HCT116 (cell line): ENCODE results near the gene TENM3. TPM values are rescaled to one million over a fixed set of nuclear protein-coding genes. Genes with fewer than 3 reads are reported as not detected.

Experiments used
- ATAC-seq: fragments of 200-7000 bp; cut with Tn5 transposase; 2 replicates; pipeline ENCODE4 v1.9.1; 2020; ENCODE audit warnings: mild to moderate bottlenecking, moderate library complexity
- BruUV-seq: library from RNA; stranded (reverse); fragments of 400-500 nt; replicated peaks from 2 replicates; lab custom pipeline; 2021; lab: Mats Ljungman, UMichigan
- CTCF ChIA-PET: fragments of 300-600 bp; sonication (Branson Sonifier 250); formaldehyde crosslinking; loops from one replicate; lab custom pipeline; 2021; ENCODE audit warnings: antibody characterized with exemption; lab: Charles Lee
- POLR2A ChIA-PET: fragments of 300-600, 350-600 bp; sonication (Branson Sonifier 250); formaldehyde crosslinking; loops from one replicate; lab custom pipeline; 2021; ENCODE audit warnings: antibody characterized with exemption; lab: Charles Lee
- RAD21 ChIA-PET, 2 experiments: fragments of 300-600 bp; sonication (Branson Sonifier 250); formaldehyde crosslinking; loops; one replicate each; lab custom pipeline; 2023; ENCODE audit warnings: low total read pairs in 2 of 2; ENCODE audit not compliant: uncharacterized antibody in 2 of 2, unreplicated experiment in 2 of 2, low non-redundant PET in 1 of 2; lab: Charles Lee
- DNase-seq: peaks from one replicate; pipeline ENCODE4 v3.0.0-alpha.2; 2010; ENCODE audit warnings: low read depth, low spot score
- H2AFZ ChIP-seq: fragments of 200-600 bp; shearing (Covaris generic), sonication (generic); 2 replicates; pipeline ENCODE4 v1.6.1; 2017; ENCODE audit warnings: low read depth, mixed run types, mixed read lengths, antibody characterized with exemption, low read length; ENCODE audit not compliant: poor library complexity, severe bottlenecking
- H3K27ac ChIP-seq: 2 replicates; pipeline ENCODE4 v1.5.1; 2012; ENCODE audit warnings: low read depth, low read length
- H3K27me3 ChIP-seq: fragments of 200-600 bp; sonication (generic); 2 replicates; pipeline ENCODE4 v1.6.1; 2016; ENCODE audit warnings: mixed run types, low read length, mixed read lengths; ENCODE audit not compliant: insufficient read depth
- H3K36me3 ChIP-seq, 2 experiments: fragments of 200-500 bp in 1 of 2; fragments of 200-600 bp in 1 of 2; sonication (Bioruptor generic) in 1 of 2; sonication (generic) in 1 of 2; 2 replicates each; pipeline versions ENCODE4 v1.5.1 to v1.6.1; 2014 to 2016; ENCODE audit warnings: low read length in 2 of 2, inconsistent platforms in 1 of 2, mixed read lengths in 1 of 2, mixed run types in 1 of 2; ENCODE audit not compliant: insufficient read depth in 2 of 2, control insufficient read depth in 1 of 2
- H3K4me1 ChIP-seq, 2 experiments: fragments of 200-600 bp in 1 of 2; sonication (generic) in 1 of 2; 2 replicates each; pipeline versions ENCODE4 v1.5.1 to v1.6.1; 2012 to 2017; ENCODE audit warnings: low read length in 2 of 2, inconsistent platforms in 1 of 2, mild to moderate bottlenecking in 1 of 2, mixed read lengths in 1 of 2, mixed run types in 1 of 2, moderate library complexity in 1 of 2; ENCODE audit not compliant: insufficient read depth in 2 of 2, control insufficient read depth in 1 of 2
- H3K4me2 ChIP-seq: fragments of 200-600 bp; sonication (generic); 2 replicates; pipeline ENCODE4 v1.6.1; 2017; ENCODE audit warnings: mixed run types, low read length, mixed read lengths
- H3K4me3 ChIP-seq, 2 experiments: fragments of 200-600 bp in 1 of 2; sonication (generic) in 1 of 2; replicated peaks in 1 of 2; 2 replicates each; pipeline ENCODE4 v1.5.1; 2011 to 2016; ENCODE audit warnings: low read length in 2 of 2, control low read depth in 1 of 2, low read depth in 1 of 2, mild to moderate bottlenecking in 1 of 2, mixed read lengths in 1 of 2, mixed run types in 1 of 2
- H3K79me2 ChIP-seq: fragments of 200-600 bp; sonication (generic); 2 replicates; pipeline ENCODE4 v1.6.1; 2017; ENCODE audit warnings: mild to moderate bottlenecking, mixed run types, low read length, moderate library complexity, mixed read lengths; ENCODE audit not compliant: insufficient read depth
- H3K9ac ChIP-seq: fragments of 200-600 bp; sonication (generic); 2 replicates; pipeline ENCODE4 v1.6.1; 2016; ENCODE audit warnings: low read length, mixed read lengths
- H3K9me2 ChIP-seq: fragments of 200-600 bp; sonication (generic), shearing (Covaris generic); 2 replicates; pipeline ENCODE4 v1.6.1; 2017; ENCODE audit warnings: mixed run types, mild to moderate bottlenecking, moderate library complexity; ENCODE audit not compliant: insufficient read depth
- H3K9me3 ChIP-seq, 2 experiments: fragments of 200-500 bp in 1 of 2; fragments of 200-600 bp in 1 of 2; sonication (Bioruptor generic) in 1 of 2; sonication (generic) in 1 of 2; 2 replicates each; pipeline ENCODE4 v1.6.1; 2014 to 2017; ENCODE audit warnings: low read length in 2 of 2, mixed read lengths in 2 of 2, inconsistent platforms in 1 of 2, low read depth in 1 of 2, mild to moderate bottlenecking in 1 of 2, mixed run types in 1 of 2, moderate library complexity in 1 of 2; ENCODE audit not compliant: control insufficient read depth in 1 of 2, insufficient read depth in 1 of 2
- H4K20me1 ChIP-seq: fragments of 200-600 bp; sonication (generic), shearing (Covaris generic); 2 replicates; pipeline ENCODE4 v1.6.1; 2017; ENCODE audit warnings: mixed run types, mild to moderate bottlenecking, moderate library complexity; ENCODE audit not compliant: insufficient read depth
- ATF3 ChIP-seq: IDR thresholded peaks from 2 replicates; pipeline ENCODE4 v1.6.1; 2012
- CBX3 ChIP-seq: IDR thresholded peaks from 2 replicates; pipeline ENCODE4 v1.6.1; 2012; ENCODE audit warnings: low read depth
- CEBPB ChIP-seq: IDR thresholded peaks from 2 replicates; pipeline ENCODE4 v1.6.1; 2012; ENCODE audit warnings: low read depth
- EGR1 ChIP-seq: IDR thresholded peaks from 2 replicates; pipeline ENCODE4 v1.6.1; 2012; ENCODE audit warnings: low read depth
- ELF1 ChIP-seq: IDR thresholded peaks from 2 replicates; pipeline ENCODE4 v1.6.1; 2012; ENCODE audit warnings: low read depth, borderline replicate concordance
- EZH2 ChIP-seq: fragments of 200-600 bp; sonication (generic); IDR thresholded peaks from 2 replicates; pipeline ENCODE4 v1.6.1; 2017; ENCODE audit warnings: antibody characterized with exemption, mixed run types
- EZH2phosphoT487 ChIP-seq: fragments of 200-600 bp; IDR thresholded peaks from 2 replicates; pipeline ENCODE4 v1.6.1; 2018; ENCODE audit warnings: antibody characterized with exemption, borderline replicate concordance
- FOSL1 ChIP-seq: IDR thresholded peaks from 2 replicates; pipeline ENCODE4 v1.6.1; 2012; ENCODE audit warnings: low read depth
- JUND ChIP-seq: IDR thresholded peaks from 2 replicates; pipeline ENCODE4 v1.6.1; 2012
- POLR2AphosphoS5 ChIP-seq: IDR thresholded peaks from 2 replicates; pipeline ENCODE4 v1.6.1; 2011; ENCODE audit warnings: mild to moderate bottlenecking, low read depth, low read length, moderate library complexity
- RAD21 ChIP-seq: IDR thresholded peaks from 2 replicates; pipeline ENCODE4 v1.6.1; 2012; ENCODE audit warnings: low read depth, mild to moderate bottlenecking
- SIN3A ChIP-seq: IDR thresholded peaks from 2 replicates; pipeline ENCODE4 v1.6.1; 2012; ENCODE audit warnings: low read depth
- SRF ChIP-seq: IDR thresholded peaks from 2 replicates; pipeline ENCODE4 v1.6.1; 2012; ENCODE audit warnings: low read depth
- TCF7L2 ChIP-seq: IDR thresholded peaks from 2 replicates; pipeline ENCODE4 v1.7.0; 2011; ENCODE audit warnings: borderline replicate concordance, inconsistent platforms; ENCODE audit not compliant: insufficient read depth, insufficient read length; ENCODE audit errors: extremely low read depth
- YY1 ChIP-seq: IDR thresholded peaks from 2 replicates; pipeline ENCODE4 v1.6.1; 2011; ENCODE audit warnings: low read length, low read depth, moderate library complexity, mild to moderate bottlenecking; ENCODE audit not compliant: insufficient replicate concordance; ENCODE audit errors: extremely low read depth
- ZNF274 ChIP-seq: fragments of 200-500 bp; sonication (Bioruptor generic); IDR thresholded peaks from 2 replicates; pipeline ENCODE4 v1.6.1; 2014; ENCODE audit warnings: mild to moderate bottlenecking, low read depth, low read length, inconsistent platforms
- intact Hi-C: fragments of 100-400 bp; cut with micrococcal nuclease; formaldehyde crosslinking; loops from 2 replicates; pipeline ENCODE4 v1.10.0; 2022
- total RNA-seq: library from RNA; stranded (reverse); gene quantifications from one replicate; pipeline ENCODE4 v1.2.1, GENCODE V29; 2021; ENCODE audit not compliant: unreplicated experiment
- TF ChIP-seq, protein P1 (sequence below): IDR thresholded peaks from 2 replicates; pipeline ENCODE4 v1.6.1; 2012
- TF ChIP-seq, protein P2 (sequence below): IDR thresholded peaks from 2 replicates; pipeline ENCODE4 v1.6.1; 2012; ENCODE audit warnings: low read depth
- TF ChIP-seq, protein P3 (sequence below), 3 experiments: fragments of 200-600 bp in 1 of 3; sonication (generic) in 1 of 3; IDR thresholded peaks in 2 of 3; conservative IDR thresholded peaks in 1 of 3; 2 replicates each; pipeline ENCODE4 v1.5.1; 2012 to 2017; ENCODE audit warnings: low read depth in 2 of 3, low read length in 2 of 3, antibody characterized with exemption in 1 of 3, borderline replicate concordance in 1 of 3, control low read depth in 1 of 3, mild to moderate bottlenecking in 1 of 3, mixed read lengths in 1 of 3, mixed run types in 1 of 3, moderate library complexity in 1 of 3; ENCODE audit not compliant: insufficient read depth in 1 of 3
- TF ChIP-seq, protein P4 (sequence below): IDR thresholded peaks from 2 replicates; pipeline ENCODE4 v1.6.1; 2011; ENCODE audit warnings: mild to moderate bottlenecking, low read length, moderate library complexity; ENCODE audit not compliant: insufficient replicate concordance; ENCODE audit errors: extremely low read depth

The TENM3 gene
- total RNA-seq, 1 experiment from 2014 or later: 0.54 TPM

DNA sequence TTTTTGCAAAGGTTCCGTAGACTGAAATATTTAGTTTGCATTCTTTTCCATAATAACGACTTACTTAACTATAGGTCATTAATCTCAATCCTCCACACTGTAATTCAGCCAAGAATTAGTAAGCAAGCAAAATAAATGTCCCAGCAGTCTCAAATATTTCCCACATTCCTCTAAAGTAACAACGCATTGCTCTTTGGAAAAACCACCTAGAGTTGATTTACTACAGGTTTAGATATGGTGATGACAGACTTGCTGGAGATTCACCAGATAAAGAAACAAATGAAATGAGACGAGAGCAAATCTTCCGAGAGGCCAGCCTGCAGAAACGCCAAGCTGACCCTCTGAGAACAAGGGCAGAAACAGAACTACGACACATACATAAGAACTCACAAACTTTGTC, 28.9 kb downstream of the TENM3 start:
- Histone ChIP-seq H3K9ac (no peak overlapping the region), H3K27ac (no peak overlapping the region), H3K4me3 (no peak overlapping the region), H3K9me3 (no peaks in the 10 kb centered on the region), H3K4me2 (no peak overlapping the region), H3K27me3 (peaks cover 13% of the 10 kb centered on the region; the same call in 1 of the 2 replicates), H2AFZ (no peak overlapping the region), H3K4me1 (no peaks in the 10 kb centered on the region), H3K9me2 (no peaks in the 10 kb centered on the region), H3K79me2 (no peaks in the 10 kb centered on the region), H3K36me3 (no peaks in the 10 kb centered on the region), H4K20me1 (no peaks in the 10 kb centered on the region)
- CTCF ChIA-PET: no interaction called here
- RAD21 ChIA-PET: no interaction called here
- no peak for TF ChIP-seq TCF7L2
- no peak for TF ChIP-seq FOSL1
- TF ChIP-seq RAD21: no peak
- TF ChIP-seq, protein P1, sequence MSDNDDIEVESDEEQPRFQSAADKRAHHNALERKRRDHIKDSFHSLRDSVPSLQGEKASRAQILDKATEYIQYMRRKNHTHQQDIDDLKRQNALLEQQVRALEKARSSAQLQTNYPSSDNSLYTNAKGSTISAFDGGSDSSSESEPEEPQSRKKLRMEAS: no peak
- TF ChIP-seq YY1: no peak
- no peak for TF ChIP-seq CEBPB
- TF ChIP-seq ELF1: no peak
- TF ChIP-seq EZH2phosphoT487: no peak
- TF ChIP-seq JUND: no peak
- no peak for TF ChIP-seq EGR1
- TF ChIP-seq EZH2: no peak
- TF ChIP-seq, protein P2, sequence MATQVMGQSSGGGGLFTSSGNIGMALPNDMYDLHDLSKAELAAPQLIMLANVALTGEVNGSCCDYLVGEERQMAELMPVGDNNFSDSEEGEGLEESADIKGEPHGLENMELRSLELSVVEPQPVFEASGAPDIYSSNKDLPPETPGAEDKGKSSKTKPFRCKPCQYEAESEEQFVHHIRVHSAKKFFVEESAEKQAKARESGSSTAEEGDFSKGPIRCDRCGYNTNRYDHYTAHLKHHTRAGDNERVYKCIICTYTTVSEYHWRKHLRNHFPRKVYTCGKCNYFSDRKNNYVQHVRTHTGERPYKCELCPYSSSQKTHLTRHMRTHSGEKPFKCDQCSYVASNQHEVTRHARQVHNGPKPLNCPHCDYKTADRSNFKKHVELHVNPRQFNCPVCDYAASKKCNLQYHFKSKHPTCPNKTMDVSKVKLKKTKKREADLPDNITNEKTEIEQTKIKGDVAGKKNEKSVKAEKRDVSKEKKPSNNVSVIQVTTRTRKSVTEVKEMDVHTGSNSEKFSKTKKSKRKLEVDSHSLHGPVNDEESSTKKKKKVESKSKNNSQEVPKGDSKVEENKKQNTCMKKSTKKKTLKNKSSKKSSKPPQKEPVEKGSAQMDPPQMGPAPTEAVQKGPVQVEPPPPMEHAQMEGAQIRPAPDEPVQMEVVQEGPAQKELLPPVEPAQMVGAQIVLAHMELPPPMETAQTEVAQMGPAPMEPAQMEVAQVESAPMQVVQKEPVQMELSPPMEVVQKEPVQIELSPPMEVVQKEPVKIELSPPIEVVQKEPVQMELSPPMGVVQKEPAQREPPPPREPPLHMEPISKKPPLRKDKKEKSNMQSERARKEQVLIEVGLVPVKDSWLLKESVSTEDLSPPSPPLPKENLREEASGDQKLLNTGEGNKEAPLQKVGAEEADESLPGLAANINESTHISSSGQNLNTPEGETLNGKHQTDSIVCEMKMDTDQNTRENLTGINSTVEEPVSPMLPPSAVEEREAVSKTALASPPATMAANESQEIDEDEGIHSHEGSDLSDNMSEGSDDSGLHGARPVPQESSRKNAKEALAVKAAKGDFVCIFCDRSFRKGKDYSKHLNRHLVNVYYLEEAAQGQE: no peak
- TF ChIP-seq ATF3: no peak
- TF ChIP-seq, protein P3, sequence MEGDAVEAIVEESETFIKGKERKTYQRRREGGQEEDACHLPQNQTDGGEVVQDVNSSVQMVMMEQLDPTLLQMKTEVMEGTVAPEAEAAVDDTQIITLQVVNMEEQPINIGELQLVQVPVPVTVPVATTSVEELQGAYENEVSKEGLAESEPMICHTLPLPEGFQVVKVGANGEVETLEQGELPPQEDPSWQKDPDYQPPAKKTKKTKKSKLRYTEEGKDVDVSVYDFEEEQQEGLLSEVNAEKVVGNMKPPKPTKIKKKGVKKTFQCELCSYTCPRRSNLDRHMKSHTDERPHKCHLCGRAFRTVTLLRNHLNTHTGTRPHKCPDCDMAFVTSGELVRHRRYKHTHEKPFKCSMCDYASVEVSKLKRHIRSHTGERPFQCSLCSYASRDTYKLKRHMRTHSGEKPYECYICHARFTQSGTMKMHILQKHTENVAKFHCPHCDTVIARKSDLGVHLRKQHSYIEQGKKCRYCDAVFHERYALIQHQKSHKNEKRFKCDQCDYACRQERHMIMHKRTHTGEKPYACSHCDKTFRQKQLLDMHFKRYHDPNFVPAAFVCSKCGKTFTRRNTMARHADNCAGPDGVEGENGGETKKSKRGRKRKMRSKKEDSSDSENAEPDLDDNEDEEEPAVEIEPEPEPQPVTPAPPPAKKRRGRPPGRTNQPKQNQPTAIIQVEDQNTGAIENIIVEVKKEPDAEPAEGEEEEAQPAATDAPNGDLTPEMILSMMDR (IDR thresholded peaks at IDR 0.05 in 2 of 3, conservative IDR thresholded peaks at IDR 0.05 in 1 of 3; ENCODE audit: borderline replicate concordance in 1 of 3, insufficient read depth in 1 of 3, low read depth in 2 of 3, low read length in 2 of 3): no peak
- no peak for TF ChIP-seq POLR2AphosphoS5
- no peak for TF ChIP-seq SIN3A
- TF ChIP-seq CBX3: no peak
- no peak for TF ChIP-seq SRF
- TF ChIP-seq, protein P4, sequence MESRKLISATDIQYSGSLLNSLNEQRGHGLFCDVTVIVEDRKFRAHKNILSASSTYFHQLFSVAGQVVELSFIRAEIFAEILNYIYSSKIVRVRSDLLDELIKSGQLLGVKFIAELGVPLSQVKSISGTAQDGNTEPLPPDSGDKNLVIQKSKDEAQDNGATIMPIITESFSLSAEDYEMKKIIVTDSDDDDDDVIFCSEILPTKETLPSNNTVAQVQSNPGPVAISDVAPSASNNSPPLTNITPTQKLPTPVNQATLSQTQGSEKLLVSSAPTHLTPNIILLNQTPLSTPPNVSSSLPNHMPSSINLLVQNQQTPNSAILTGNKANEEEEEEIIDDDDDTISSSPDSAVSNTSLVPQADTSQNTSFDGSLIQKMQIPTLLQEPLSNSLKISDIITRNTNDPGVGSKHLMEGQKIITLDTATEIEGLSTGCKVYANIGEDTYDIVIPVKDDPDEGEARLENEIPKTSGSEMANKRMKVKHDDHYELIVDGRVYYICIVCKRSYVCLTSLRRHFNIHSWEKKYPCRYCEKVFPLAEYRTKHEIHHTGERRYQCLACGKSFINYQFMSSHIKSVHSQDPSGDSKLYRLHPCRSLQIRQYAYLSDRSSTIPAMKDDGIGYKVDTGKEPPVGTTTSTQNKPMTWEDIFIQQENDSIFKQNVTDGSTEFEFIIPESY: no peak
- no peak for TF ChIP-seq ZNF274
- POLR2A ChIA-PET: no interaction called here
- intact Hi-C loops: no loop called here
- BruUV-seq: no TSS peak
- DNase-seq (no peak), ATAC-seq (no peak)
